HepG2 (cell line): ENCODE results near the gene DLST. TPM values are rescaled to one million over a fixed set of nuclear protein-coding genes. Genes with fewer than 3 reads are reported as not detected.

Experiments
- ARHGAP35 ChIP-seq: sonication (generic); formaldehyde crosslinking; IDR thresholded peaks from 2 replicates; pipeline ENCODE4 v1.9.0; 2022; ENCODE audit warnings: mild to moderate bottlenecking, inconsistent platforms, moderate library complexity, missing genetic modification reagents, borderline replicate concordance
- ARNT ChIP-seq: fragments of 450-650 bp; IDR thresholded peaks from 2 replicates; pipeline ENCODE4 v1.6.1; 2017
- CREB1 ChIP-seq, 2 experiments: fragments of 450-650 bp in 1 of 2; IDR thresholded peaks; 2 replicates each; pipeline ENCODE4 v1.6.1; 2016 to 2017; ENCODE audit warnings: control low read depth in 1 of 2, mild to moderate bottlenecking in 1 of 2, missing compliant biosample characterization in 1 of 2, missing genetic modification characterization in 1 of 2
- DNMT3B ChIP-seq: conservative IDR thresholded peaks from 2 replicates; pipeline ENCODE4 v1.6.1; 2016; ENCODE audit warnings: missing biosample characterization, control low read depth
- EZH2 ChIP-seq: conservative IDR thresholded peaks from 2 replicates; pipeline ENCODE4 v1.6.1; 2012; ENCODE audit warnings: mild to moderate bottlenecking, low read depth, low read length, moderate library complexity
- GZF1 ChIP-seq: sonication (generic); formaldehyde crosslinking; IDR thresholded peaks from 2 replicates; pipeline ENCODE4 v1.5.1; 2020; ENCODE audit warnings: mild to moderate bottlenecking, missing genetic modification reagents
- HDAC2 ChIP-seq: sonication (generic); formaldehyde crosslinking; IDR thresholded peaks from 2 replicates; pipeline ENCODE4 v1.4.0; 2020; ENCODE audit warnings: missing genetic modification reagents
- HIVEP1 ChIP-seq: sonication (generic); formaldehyde crosslinking; IDR thresholded peaks from 2 replicates; pipeline ENCODE4 v1.4.0; 2020; ENCODE audit warnings: mild to moderate bottlenecking, missing genetic modification reagents
- HNF4G ChIP-seq, 2 experiments: sonication (generic) in 1 of 2; formaldehyde crosslinking in 1 of 2; IDR thresholded peaks; 2 replicates each; pipeline versions ENCODE4 v1.4.0 to v1.6.1; 2011 to 2020; ENCODE audit warnings: borderline replicate concordance in 2 of 2, low read depth in 2 of 2, mild to moderate bottlenecking in 2 of 2, low read length in 1 of 2, missing genetic modification reagents in 1 of 2, moderate library complexity in 1 of 2
- MAF1 ChIP-seq: sonication (generic); formaldehyde crosslinking; IDR thresholded peaks from 2 replicates; pipeline ENCODE4 v1.5.0; 2020; ENCODE audit warnings: missing genetic modification reagents, borderline replicate concordance
- NFIB ChIP-seq: sonication (generic); formaldehyde crosslinking; IDR thresholded peaks from 2 replicates; pipeline ENCODE4 v1.9.0; 2021; ENCODE audit warnings: missing genetic modification reagents, mild to moderate bottlenecking, borderline replicate concordance
- NRL ChIP-seq: sonication (generic); formaldehyde crosslinking; IDR thresholded peaks from 2 replicates; pipeline ENCODE4 v1.5.0; 2020; ENCODE audit warnings: missing genetic modification reagents, mild to moderate bottlenecking, moderate library complexity, borderline replicate concordance
- SALL2 ChIP-seq: sonication (generic); formaldehyde crosslinking; IDR thresholded peaks from 2 replicates; pipeline ENCODE4 v1.8.1; 2023; ENCODE audit warnings: mild to moderate bottlenecking, missing genetic modification reagents, inconsistent platforms
- TAF1 ChIP-seq: sonication (generic); formaldehyde crosslinking; IDR thresholded peaks from 2 replicates; pipeline ENCODE4 v1.4.0; 2020; ENCODE audit warnings: missing genetic modification reagents
- TARDBP ChIP-seq: sonication (generic); formaldehyde crosslinking; IDR thresholded peaks from 2 replicates; pipeline ENCODE4 v1.8.0; 2022; ENCODE audit warnings: mild to moderate bottlenecking, missing genetic modification reagents
- ZFP1 ChIP-seq: IDR thresholded peaks from 2 replicates; pipeline ENCODE4 v1.6.1; 2016
- ZMYM4 ChIP-seq: sonication (generic); formaldehyde crosslinking; IDR thresholded peaks from 2 replicates; pipeline ENCODE4 v1.8.1; 2023; ENCODE audit warnings: mild to moderate bottlenecking, missing genetic modification reagents
- ZNF34 ChIP-seq: sonication (generic); formaldehyde crosslinking; IDR thresholded peaks from 2 replicates; pipeline ENCODE4 v1.4.0; 2020; ENCODE audit warnings: mild to moderate bottlenecking, missing genetic modification reagents, borderline replicate concordance
- ZNF446 ChIP-seq: sonication (generic); formaldehyde crosslinking; IDR thresholded peaks from 2 replicates; pipeline ENCODE4 v1.5.0; 2020; ENCODE audit warnings: mild to moderate bottlenecking, missing genetic modification reagents
- ZNF510 ChIP-seq: sonication (generic); formaldehyde crosslinking; IDR thresholded peaks from 2 replicates; pipeline ENCODE4 v1.4.0; 2020; ENCODE audit warnings: low read depth, mild to moderate bottlenecking, missing genetic modification reagents
- ZNF543 ChIP-seq: sonication (generic); formaldehyde crosslinking; IDR thresholded peaks from 2 replicates; pipeline ENCODE4 v1.4.0; 2020; ENCODE audit warnings: mild to moderate bottlenecking, missing genetic modification reagents
- ZSCAN21 ChIP-seq: sonication (generic); formaldehyde crosslinking; IDR thresholded peaks from 2 replicates; pipeline ENCODE4 v1.8.0; 2022; ENCODE audit warnings: mild to moderate bottlenecking, missing genetic modification reagents, moderate library complexity, borderline replicate concordance
- polyA plus RNA-seq, 8 experiments: library from polyadenylated mRNA; depleted of rRNA in 3 of 8; stranded (reverse) in 7 of 8; unstranded in 1 of 8; fragments of >200 nt; fragmentation: Illumina TruSeq in 4 of 8; extraction: Trizol in 4 of 8; gene quantifications; 2 replicates each; pipeline versions ENCODE4 v1.2.1 to v1.2.3, GENCODE V29; 2011 to 2016; ENCODE audit warnings: low read depth in 4 of 8, missing spikeins in 1 of 8, mixed read lengths in 1 of 8; ENCODE audit not compliant: insufficient read depth in 1 of 8
- total RNA-seq, 5 experiments: library from RNA; depleted of rRNA; stranded (reverse); fragments of >200 nt; fragmentation: Illumina TruSeq; extraction: Trizol; gene quantifications; 2 replicates each; pipeline ENCODE4 v1.2.3, GENCODE V29; 2016; ENCODE audit warnings: low read depth in 1 of 5
- TF ChIP-seq, protein P1 (sequence below): sonication (generic); formaldehyde crosslinking; IDR thresholded peaks from 2 replicates; pipeline ENCODE4 v1.4.0; 2020; ENCODE audit warnings: mild to moderate bottlenecking, missing genetic modification reagents, borderline replicate concordance
- TF ChIP-seq, protein P2 (sequence below): sonication (generic); formaldehyde crosslinking; IDR thresholded peaks from 2 replicates; pipeline ENCODE4 v1.4.0; 2020; ENCODE audit warnings: mild to moderate bottlenecking, missing genetic modification reagents
- TF ChIP-seq, protein P3 (sequence below): sonication (generic); formaldehyde crosslinking; IDR thresholded peaks from 2 replicates; pipeline ENCODE4 v1.5.0; 2020; ENCODE audit warnings: missing genetic modification reagents
- TF ChIP-seq, protein P4 (sequence below): sonication (generic); formaldehyde crosslinking; IDR thresholded peaks from 2 replicates; pipeline ENCODE4 v1.4.0; 2020; ENCODE audit warnings: mild to moderate bottlenecking, missing genetic modification reagents

DLST gene
- total and polyA plus RNA-seq, 2 of the 13 experiments (the other 11 are each of a cell fraction or from before 2014, with no cell fraction given) = 56.5 to 94.3 TPM

- TF ChIP-seq NFIB (no peak), GZF1 (no peak), ZNF446 (CRISPR knock-in tag) (no peak), ZMYM4 (peak; percentile 85), NRL (CRISPR knock-in tag) (peak; percentile 78; the same call in 1 of the 2 replicates), ZNF510 (CRISPR knock-in tag) (peak; percentile 75; the same call in 1 of the 2 replicates), TAF1 (CRISPR knock-in tag) (no peak), HDAC2 (CRISPR knock-in tag) (peak; percentile 88), ZNF543 (CRISPR knock-in tag) (0 out of 2 replicates have a peak, but pooled peaks have one; percentile 43), HNF4G (IDR thresholded peaks at IDR 0.05; ENCODE audit: borderline replicate concordance, low read depth, low read length) (peak; percentile 96), HNF4G (CRISPR knock-in tag; IDR thresholded peaks at IDR 0.05; ENCODE audit: borderline replicate concordance, low read depth) (peak; percentile 92), ARNT (no peak), MAF1 (CRISPR knock-in tag) (no peak), TARDBP (CRISPR knock-in tag) (peak; percentile 82; the same call in 1 of the 2 replicates), ZNF34 (no peak), HIVEP1 (CRISPR knock-in tag) (0 out of 2 replicates have a peak, but pooled peaks have one; percentile 46), ZFP1 (CRISPR knock-in tag) (no peak), CREB1 (IDR thresholded peaks at IDR 0.05) (peak; percentile 75), CREB1 (CRISPR knock-in tag; IDR thresholded peaks at IDR 0.05) (peak; percentile 81), ARHGAP35 (CRISPR knock-in tag) (no peak), EZH2 (no peak), ZSCAN21 (CRISPR knock-in tag) (peak; percentile 83), DNMT3B (CRISPR knock-in tag) (0 out of 2 replicates have a peak, but pooled peaks have one; percentile 27), SALL2 (CRISPR knock-in tag) (no peak)
- TF ChIP-seq, protein P1, sequence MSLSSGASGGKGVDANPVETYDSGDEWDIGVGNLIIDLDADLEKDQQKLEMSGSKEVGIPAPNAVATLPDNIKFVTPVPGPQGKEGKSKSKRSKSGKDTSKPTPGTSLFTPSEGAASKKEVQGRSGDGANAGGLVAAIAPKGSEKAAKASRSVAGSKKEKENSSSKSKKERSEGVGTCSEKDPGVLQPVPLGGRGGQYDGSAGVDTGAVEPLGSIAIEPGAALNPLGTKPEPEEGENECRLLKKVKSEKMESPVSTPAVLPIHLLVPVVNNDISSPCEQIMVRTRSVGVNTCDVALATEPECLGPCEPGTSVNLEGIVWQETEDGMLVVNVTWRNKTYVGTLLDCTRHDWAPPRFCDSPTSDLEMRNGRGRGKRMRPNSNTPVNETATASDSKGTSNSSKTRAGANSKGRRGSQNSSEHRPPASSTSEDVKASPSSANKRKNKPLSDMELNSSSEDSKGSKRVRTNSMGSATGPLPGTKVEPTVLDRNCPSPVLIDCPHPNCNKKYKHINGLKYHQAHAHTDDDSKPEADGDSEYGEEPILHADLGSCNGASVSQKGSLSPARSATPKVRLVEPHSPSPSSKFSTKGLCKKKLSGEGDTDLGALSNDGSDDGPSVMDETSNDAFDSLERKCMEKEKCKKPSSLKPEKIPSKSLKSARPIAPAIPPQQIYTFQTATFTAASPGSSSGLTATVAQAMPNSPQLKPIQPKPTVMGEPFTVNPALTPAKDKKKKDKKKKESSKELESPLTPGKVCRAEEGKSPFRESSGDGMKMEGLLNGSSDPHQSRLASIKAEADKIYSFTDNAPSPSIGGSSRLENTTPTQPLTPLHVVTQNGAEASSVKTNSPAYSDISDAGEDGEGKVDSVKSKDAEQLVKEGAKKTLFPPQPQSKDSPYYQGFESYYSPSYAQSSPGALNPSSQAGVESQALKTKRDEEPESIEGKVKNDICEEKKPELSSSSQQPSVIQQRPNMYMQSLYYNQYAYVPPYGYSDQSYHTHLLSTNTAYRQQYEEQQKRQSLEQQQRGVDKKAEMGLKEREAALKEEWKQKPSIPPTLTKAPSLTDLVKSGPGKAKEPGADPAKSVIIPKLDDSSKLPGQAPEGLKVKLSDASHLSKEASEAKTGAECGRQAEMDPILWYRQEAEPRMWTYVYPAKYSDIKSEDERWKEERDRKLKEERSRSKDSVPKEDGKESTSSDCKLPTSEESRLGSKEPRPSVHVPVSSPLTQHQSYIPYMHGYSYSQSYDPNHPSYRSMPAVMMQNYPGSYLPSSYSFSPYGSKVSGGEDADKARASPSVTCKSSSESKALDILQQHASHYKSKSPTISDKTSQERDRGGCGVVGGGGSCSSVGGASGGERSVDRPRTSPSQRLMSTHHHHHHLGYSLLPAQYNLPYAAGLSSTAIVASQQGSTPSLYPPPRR (CRISPR knock-in tag) = peak; percentile 63; the same call in 1 of the 2 replicates
- TF ChIP-seq, protein P2, sequence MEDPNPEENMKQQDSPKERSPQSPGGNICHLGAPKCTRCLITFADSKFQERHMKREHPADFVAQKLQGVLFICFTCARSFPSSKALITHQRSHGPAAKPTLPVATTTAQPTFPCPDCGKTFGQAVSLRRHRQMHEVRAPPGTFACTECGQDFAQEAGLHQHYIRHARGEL (CRISPR knock-in tag) = no peak
- TF ChIP-seq, protein P3, sequence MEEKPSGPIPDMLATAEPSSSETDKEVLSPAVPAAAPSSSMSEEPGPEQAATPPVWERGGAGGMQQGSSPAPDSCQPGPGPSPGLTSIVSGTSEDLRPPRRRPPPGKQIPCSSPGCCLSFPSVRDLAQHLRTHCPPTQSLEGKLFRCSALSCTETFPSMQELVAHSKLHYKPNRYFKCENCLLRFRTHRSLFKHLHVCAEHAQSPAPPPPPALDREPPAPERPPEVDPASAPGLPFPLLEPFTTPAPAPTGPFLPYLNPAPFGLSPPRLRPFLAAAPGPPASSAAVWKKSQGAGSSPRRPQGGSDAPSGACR (CRISPR knock-in tag) = no peak
- TF ChIP-seq, protein P4, sequence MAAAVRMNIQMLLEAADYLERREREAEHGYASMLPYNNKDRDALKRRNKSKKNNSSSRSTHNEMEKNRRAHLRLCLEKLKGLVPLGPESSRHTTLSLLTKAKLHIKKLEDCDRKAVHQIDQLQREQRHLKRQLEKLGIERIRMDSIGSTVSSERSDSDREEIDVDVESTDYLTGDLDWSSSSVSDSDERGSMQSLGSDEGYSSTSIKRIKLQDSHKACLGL = peak; percentile 63; the same call in 1 of the 2 replicates
Observed at GRCh38 chr14:74898694-74899093, 17.0 kb downstream of the DLST start (continued).
